Stimulated activated CD8-positive, alpha-beta memory T cell treated with anti-CD3 and anti-CD28 coated beads, Interleukin-7, amount 100 ng/mL, for 4 hours (primary cell): ENCODE measurements around the gene TUBB1.
A peak's percentile ranks its signal among the peaks of the same experiment; 100 is the strongest.
"Not testable (repeated sequence)": the region's sequence is repeated elsewhere in the genome, so short reads cannot be mapped to it uniquely, and the experiment has no call there.

ENCODE experiments used
- DNase-seq, 2 donors: peaks; one replicate each; pipeline ENCODE4 v3.0.0-alpha.2; 2020; ENCODE audit warnings: low read depth in 2 of 2

The TUBB1 gene

GRCh38 chr20:59019217-59019616, at the start of gene TUBB1:
Gene TUBB1 (plus strand): TSS chr20:59019429. CDS start chr20:59019523, 94 bp downstream.
- no peak for DNase-seq

- no peak for DNase-seq
These were observed 49.8 kb upstream of the TUBB1 start for GRCh38 chr20:58969439-58969838.

DNA sequence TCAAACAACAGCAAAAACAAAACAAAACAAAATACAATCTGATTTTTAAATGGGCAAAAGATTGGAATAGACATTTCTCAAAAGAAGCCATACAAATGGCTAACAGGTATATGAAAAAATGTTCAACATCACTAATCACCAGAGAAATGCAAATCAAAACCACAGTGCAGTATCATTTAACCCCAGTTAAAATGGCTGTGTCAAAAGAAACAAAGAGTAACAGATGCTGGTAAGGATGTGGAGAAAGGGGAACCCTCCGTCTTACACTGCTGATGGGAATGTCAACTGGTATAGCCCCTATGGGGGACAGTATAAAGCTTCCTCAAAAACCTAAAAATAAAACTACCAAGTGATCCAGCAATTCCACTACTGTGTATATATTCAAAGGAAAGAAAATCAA, 49.1 kb upstream of the TUBB1 start:
- no peak for DNase-seq

DNA sequence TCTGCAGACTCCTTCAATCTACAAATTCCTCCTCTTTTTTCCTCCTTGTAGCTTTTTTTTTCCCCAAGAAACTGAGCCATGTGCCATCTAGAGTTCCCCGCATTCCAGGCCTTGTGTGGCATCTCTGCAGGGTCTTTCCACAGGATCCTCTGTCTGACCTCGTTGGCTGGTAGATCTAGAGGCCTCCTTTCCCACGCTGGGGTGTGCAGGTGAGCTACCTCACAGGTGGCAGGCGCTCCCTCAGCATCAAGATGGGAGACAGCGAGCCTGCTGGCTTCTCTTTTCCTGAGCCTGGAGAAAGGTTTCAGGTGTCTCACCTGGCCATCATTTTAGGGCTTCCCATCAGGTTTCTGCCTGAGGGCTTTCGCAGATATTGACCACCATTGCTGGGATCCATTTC, 47.8 kb upstream of the TUBB1 start:
- DNase-seq = no peak

GRCh38 chr20:58973179-58973578, 46.0 kb upstream of the TUBB1 start:
- no peak for DNase-seq

- DNase-seq = no peak
These were observed 45.4 kb upstream of the TUBB1 start for GRCh38 chr20:58973866-58974265.

DNA sequence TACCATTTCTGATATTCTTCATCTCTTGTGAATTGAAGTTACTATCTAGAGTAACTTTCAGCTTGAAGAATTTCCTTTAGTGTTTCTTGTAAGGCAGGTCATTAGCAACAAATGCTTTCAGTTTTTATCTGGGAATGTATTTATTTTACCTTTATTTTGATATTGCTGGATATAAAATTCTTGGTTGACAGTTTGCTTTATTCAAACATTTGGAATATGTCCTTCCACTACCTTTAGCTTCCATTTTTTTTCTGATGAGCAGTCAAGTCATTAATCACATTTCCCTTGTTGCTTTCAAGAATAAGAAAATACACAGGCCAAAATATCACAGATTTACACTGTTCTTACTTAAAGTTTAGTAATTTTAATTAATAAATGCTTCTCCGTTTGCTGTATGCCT, 43.9 kb upstream of the TUBB1 start:
- DNase-seq = no peak

DNA sequence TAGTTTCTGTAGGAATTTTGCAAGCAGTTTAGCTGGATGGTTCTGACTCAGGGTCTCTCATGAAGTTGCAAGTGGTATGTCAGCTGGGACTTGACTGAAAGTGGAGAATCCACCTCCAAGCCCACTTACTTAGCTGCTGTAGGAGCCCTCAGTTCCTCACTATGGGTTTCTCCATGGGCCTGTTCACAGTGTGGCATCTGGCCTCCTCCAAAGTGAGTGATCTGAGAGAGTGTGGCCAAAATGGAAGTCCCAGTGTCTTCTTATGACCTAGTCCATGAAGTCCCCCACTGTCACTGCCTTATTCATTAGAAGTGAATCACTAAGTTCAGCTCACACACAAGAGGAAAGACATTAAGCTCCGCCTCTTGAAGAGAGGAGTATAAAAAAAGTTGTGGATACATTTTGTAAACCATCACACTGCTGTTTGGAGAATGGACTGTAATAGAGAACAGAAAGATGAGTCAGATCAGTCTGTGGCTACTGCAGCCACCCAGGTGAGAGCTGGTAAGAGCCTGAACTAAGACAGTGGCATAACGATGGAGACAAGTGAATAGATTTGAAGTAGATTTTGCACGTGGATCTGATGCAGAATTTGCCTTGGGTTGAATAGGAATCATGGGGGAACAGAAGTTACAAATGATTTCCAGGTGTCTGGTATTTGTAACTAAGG, 43.0 kb upstream of the TUBB1 start:
- DNase-seq = no peak

GRCh38 chr20:58978351-58979190, 40.7 kb upstream of the TUBB1 start:
- no peak for DNase-seq

GRCh38 chr20:58980711-58981627, 38.3 kb upstream of the TUBB1 start, which contains the start of gene NELFCD:
Gene NELFCD (plus strand): TSS chr20:58981256. CDS start chr20:58981310, 54 bp downstream.
- peak; percentile 61 to 83 for DNase-seq

DNA sequence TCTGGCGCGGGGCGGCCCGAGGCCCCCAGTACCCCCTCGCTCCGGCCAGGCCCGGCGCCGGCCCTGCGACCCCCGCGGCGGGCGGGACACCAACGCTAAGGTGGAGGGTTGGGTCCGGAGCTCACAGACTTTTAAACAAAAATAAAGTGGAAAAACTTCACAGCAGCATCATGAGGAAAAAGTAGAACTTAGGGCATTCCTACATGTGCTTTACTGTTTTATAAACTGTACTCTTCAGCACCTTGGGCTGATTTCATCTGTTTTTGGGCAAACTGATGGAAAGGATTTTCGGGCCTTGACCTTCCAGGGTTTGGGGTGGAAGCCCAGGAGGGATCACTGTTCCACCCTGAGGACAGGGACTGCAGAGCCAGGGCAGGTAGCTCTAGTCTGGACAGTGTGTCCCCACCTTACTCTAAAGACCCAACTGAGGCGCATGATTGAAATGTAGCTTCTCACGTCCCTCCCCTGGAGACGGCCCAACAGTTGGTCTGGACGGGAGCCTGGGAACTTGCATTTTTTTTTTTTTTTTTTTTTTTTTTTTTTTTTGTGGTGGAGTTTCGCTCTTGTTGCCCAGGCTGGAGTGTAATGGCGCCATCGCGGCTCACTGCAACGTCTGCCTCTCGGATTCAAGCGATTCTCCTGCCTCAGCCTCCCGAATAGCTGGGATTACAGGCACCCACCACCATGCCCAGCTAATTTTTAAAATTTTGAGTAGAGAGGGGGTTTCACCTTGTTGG, 37.4 kb upstream of the TUBB1 start:
- no peak for DNase-seq

GRCh38 chr20:58982406-58983114, 36.7 kb upstream of the TUBB1 start:
- no peak for DNase-seq

DNA sequence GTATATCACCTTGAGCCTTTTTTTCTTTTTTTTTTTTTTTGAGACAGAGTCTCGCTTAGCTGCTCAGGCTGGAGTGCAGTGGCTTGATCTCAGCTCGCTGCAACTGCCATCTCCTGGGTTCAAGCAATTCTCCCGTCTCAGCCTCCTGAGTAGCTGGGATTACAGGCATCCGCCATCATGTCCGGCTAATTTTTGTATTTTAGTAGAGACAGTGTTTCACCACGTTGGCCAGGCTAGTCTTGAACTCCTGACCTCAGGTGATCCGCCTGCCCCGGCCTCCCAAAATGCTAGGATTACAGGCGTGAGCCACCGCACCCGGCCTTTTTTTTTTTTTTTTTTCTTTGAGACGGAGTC, 36.1 kb upstream of the TUBB1 start:
- not testable (repeated sequence) for DNase-seq

DNA sequence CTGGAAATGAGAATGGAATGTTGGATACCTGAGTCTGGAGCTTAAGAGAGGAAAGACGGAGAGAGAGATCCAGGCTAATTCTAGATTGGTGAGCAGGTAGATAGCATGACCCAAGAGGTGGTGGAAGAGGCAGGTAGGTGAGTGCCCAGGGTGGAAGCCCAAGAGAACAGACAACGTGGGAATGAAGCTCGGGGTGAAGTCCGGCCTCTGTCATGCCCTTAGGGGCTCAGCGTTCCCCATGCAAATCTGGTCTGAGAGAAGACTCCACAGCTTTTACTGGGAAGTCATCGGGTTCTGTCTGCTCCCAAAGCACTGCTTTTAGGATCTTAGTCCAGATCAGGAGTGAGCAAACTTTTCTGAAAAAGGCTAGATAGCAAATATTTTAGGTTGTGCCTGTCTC, 34.5 kb upstream of the TUBB1 start:
- no peak for DNase-seq

- DNase-seq = no peak
These were observed 33.6 kb upstream of the TUBB1 start for GRCh38 chr20:58985656-58986055.

DNA sequence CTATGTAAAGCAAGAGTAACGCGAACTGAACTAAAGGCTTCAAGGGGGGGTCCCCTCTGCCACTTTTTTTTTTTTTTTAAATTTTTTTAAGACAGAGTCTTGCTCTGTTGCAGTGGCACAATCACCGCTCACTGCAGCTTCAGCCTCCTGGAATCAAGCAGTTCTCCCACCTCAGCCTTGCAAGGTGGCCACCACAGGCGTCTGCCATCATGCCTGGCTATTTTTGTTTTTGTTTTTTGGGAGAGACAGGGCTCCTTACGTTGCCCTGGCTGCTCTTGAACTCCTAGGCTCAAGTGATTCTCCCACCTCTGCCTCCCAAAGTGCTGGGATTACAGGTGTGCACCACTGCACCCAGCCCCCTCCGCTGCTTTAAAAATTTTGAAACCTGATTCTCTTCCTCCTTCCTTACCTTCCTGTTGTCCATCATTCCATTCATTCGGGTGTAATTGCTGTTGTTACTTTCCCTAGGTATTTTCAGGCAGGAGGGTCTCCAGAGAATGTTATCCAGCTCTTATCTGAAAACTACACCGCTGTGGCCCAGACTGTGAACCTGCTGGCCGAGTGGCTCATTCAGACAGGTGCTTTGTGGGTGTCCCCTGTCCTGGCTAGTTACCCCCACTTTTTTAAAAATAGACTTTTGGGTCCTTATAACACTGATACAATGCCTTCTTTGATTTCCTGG, 32.8 kb upstream of the TUBB1 start:
- no peak for DNase-seq

GRCh38 chr20:58986968-58987517, 32.2 kb upstream of the TUBB1 start:
- no peak for DNase-seq

DNA sequence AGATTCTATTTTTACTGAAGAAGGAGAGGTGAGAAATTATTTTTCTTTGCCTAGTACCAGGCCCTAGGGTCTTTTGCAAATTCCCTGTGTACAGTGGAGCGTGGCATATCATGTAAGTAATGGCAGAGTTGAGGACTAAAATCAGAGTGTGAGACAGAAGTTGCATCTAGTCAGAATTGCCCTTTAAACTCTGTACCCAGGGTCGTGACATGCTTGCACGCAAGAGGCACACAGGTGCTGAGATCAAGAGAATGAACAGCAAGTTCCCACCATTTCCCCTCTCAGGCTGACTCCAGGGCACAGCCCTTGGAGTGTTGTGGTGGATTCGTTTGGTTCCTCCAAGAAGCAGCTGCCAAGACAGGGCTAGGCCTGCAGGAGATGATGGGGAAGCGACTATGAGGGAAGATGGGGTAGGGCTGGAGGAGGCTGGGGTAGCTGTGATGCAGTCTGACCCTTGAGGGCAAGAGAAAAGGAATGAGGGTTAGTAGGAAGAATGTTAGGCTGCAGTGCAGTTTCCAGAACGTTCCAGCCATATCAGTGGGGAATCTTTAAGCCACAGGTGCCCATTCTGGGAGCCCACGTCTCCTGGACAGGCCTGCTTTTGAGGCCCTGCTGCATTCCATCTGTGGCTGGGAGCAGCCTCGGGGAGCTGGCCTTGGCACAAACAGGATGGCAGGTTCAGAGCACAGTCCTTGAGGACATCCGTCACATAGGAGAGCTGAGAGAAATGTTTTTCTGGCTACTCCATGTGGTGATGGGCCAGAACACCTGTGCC, 31.3 kb upstream of the TUBB1 start:
- DNase-seq = no peak

- no peak for DNase-seq
These were observed 30.7 kb upstream of the TUBB1 start for GRCh38 chr20:58988565-58988882.
